AG09309 (cell line): Measurements from ENCODE around the gene CD38.

Experiments used
- DNase-seq: peaks from one replicate; pipeline ENCODE4 v3.0.0-alpha.2; 2010; ENCODE audit warnings: low read depth
- H3K4me3 ChIP-seq: 2 replicates; pipeline ENCODE4 v1.5.1; 2011; ENCODE audit warnings: mild to moderate bottlenecking, low read depth, low read length, moderate library complexity; ENCODE audit not compliant: control insufficient read depth
- CTCF ChIP-seq: IDR thresholded peaks from 2 replicates; pipeline ENCODE4 v1.5.1; 2011; ENCODE audit warnings: mild to moderate bottlenecking, low read depth, low read length, inconsistent platforms; ENCODE audit not compliant: insufficient read depth, control insufficient read depth; ENCODE audit errors: missing control alignments

Gene CD38

GRCh38 chr4:15809058-15809457 lies 30.9 kb downstream of the CD38 start:
- H3K4me3 ChIP-seq = no peak overlapping the region
- TF ChIP-seq CTCF = no peak
- DNase-seq = no peak

GRCh38 chr4:15809466-15809865 lies 31.3 kb downstream of the CD38 start:
- H3K4me3 ChIP-seq = no peak overlapping the region
- DNase-seq = no peak
- no peak for TF ChIP-seq CTCF

GRCh38 chr4:15811703-15812337 lies 33.7 kb downstream of the CD38 start:
- no peak for TF ChIP-seq CTCF
- H3K4me3 ChIP-seq = no peak overlapping the region
- no peak for DNase-seq

GRCh38 chr4:15832523-15833451 lies 54.7 kb downstream of the CD38 start:
- no peak for DNase-seq
- TF ChIP-seq CTCF = no peak
- no peak overlapping the region for H3K4me3 ChIP-seq

- DNase-seq = no peak
- no peak for TF ChIP-seq CTCF
- no peak overlapping the region for H3K4me3 ChIP-seq
These were observed 55.7 kb downstream of the CD38 start for GRCh38 chr4:15833801-15834200.

GRCh38 chr4:15836362-15836761 lies 58.2 kb downstream of the CD38 start:
- no peak for TF ChIP-seq CTCF
- no peak overlapping the region for H3K4me3 ChIP-seq
- DNase-seq = no peak
